Activated CD4-positive, alpha-beta T cell treated with anti-CD3 and anti-CD28 coated beads, Interleukin-2, amount 50 U/mL, for 4 hours (primary cell): Measurements from ENCODE around the gene RHOBTB1.
"Not testable (repeated sequence)": the region's sequence is repeated elsewhere in the genome, so short reads cannot be mapped to it uniquely, and the experiment has no call there.

Experiments used
- DNase-seq, 2 experiments: peaks; one replicate each; pipeline ENCODE4 v3.0.0-alpha.2; 2020

Gene RHOBTB1

DNA sequence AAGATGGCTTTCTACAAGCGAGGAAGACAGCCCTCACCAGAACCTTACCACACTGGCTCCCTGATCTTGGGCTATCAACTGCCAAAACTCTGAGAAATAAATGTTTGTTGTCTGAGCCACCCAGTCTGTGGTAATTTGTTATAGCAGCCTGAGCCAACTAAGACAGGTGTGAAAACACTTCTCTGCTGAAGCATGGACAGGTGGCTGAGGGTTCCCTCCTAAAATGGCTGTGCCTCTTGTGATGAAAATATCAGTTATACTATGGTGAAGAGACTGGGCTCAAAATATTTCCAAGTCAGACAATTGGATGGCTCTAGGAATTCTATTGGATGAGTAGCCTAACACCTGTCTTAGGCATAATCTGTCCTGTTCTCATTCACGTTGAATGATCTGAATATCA lies 87.6 kb downstream of the RHOBTB1 start:
- DNase-seq, result no peak

DNA sequence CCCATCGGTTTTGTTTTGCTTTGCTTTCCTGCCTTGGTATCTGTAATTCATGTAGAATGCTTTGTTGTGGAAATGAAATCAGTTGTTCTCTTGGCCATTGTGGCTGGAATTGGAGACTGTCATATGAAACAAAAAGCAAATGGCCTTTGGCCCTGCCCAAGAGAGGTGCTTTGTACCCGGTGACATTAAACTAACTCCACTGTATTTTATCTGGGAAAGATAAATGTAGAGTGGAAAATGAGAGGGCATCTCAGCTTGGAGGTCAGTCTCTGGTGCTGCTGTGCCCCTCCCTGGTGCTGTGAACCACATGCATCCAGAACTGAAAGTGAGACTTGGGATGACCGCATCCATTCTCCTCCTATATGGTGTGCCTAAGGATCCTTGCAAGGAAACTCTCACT lies 90.3 kb downstream of the RHOBTB1 start:
- DNase-seq, result no peak

DNA sequence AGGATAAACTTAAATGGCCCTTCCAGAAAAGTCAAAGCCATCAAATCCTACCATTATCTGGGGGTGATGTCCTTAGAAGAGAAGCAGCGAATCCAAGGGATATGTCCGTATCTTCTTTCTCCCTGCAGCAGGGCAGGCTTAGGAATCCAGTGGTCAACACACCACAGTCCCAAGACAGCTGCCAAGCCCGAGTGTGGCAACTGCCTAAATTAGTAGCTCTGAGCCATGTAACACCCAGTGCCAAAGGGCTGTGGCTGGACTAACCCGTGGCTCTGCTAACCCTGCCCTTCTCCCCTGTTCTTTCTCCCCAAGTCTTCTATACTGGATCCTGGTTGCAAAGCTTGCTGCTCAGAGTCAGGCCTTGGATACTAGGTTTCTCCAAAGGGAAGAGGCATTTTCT lies 90.9 kb downstream of the RHOBTB1 start:
- DNase-seq, result no peak

DNA sequence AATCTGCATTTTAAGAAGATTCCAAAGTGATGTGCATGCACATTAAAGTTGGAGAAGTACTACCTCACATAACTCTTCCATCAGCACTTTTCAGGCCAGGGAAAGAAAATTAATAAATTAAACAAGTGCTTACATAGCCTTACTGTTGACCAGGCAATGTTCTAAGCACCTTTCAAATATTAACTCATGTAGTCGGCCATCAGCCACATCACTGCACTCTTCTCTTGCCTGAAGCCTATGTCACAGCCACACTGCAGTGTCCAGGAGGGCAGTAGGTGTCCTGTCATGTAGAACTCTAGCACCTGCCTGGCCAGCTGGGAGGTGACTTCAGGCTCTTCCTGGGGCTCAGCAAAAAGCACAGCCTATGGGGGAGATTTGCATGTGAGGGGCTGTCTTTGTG lies 94.2 kb downstream of the RHOBTB1 start:
- DNase-seq, result no peak

DNA sequence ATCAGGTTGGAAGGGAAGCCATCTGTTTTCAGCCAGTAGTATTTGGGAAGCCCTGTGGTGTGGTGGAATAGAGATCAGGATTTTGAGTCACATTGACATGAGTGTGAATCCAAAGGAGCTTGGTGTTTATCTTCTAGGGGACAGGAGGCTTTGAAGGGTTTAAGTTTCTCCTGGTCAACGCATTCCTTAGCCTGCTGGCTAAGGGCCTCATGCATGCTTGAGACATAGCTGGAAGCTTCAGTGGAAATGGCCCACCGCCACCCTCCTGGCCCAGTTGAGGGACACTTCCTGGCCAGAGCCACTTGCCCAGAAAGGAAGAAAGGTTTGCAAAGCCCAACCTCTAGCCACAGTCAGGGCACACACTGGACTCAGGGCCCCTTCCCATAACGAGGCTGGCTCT lies 94.8 kb downstream of the RHOBTB1 start:
- no peak for DNase-seq

DNA sequence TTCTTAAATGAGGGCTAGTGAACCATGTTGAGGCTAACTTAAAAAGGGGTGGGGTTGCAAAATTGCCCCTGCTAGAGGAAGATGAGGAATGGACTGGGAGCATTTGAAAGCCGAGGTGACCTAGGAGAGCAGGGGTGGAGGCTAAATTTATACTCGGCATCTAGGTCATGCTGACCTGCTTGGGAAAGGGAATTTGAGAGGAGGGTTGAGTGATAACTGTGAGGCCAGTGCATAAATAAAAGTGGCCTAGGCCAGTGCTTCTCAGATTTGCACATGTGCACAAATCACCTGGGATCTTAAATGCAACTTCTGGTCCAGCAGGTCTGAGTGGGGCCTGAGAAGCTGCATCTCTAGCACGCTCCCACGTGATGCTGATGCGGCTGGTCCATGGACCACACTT lies 95.3 kb downstream of the RHOBTB1 start:
- no peak for DNase-seq

DNA sequence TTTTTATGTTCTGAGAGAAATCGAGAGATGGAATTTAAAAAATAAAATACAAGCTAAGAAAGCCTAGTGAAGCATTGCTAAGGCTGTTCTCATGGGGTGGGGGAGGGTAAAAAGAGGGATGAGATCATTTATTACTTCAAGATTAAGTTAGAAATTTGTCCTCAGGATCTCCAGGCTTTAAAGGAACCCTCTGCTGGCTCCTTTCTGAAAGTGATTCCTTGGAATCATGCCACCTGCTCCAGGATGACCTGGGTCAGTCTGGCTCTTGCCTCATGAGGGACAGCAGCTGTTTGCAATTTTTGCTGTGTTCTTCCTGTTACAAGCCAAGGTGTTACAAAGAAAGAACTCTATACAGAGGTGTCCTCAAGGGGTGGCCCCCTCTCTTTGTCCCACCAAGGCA lies 95.9 kb downstream of the RHOBTB1 start:
- DNase-seq, result no peak

DNA sequence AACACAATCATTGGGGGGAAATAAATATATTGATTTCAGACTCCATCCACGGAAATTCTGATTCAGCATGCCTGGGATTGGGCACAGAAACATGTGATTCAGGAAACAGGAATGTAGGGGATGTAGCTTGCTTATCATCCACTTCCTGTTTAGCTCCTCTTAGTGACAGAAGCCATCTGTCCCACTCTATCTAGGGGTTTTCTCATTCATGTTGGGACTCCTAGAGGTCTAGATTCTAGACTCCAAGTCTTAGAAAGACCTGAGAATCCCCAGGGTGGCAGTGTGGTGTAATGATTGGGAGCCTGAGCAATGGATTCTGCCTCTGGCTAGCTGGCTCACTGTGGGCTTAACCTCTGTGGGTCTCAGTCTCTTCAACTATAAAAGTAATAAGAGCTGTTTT lies 97.8 kb downstream of the RHOBTB1 start:
- DNase-seq, result no peak

DNA sequence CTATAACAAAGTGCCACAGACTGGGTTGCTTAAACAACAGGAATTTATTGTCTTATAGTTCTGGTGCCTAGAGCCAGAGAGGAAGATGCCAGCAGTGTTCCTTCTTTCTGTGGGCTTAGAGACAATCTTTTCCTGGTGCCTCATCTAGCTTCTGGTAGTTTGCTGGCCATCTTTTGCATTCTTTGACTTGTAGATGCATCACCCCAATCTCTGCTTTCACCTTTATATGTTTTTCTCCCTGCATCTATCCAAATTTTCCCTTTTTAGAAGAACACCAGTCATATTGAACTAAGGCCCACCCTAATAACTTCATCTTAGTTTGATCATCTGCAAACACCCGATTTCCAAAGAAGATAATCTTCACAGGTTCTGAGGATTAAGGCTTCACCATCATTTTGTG lies 98.9 kb downstream of the RHOBTB1 start:
- DNase-seq, result no peak

DNA sequence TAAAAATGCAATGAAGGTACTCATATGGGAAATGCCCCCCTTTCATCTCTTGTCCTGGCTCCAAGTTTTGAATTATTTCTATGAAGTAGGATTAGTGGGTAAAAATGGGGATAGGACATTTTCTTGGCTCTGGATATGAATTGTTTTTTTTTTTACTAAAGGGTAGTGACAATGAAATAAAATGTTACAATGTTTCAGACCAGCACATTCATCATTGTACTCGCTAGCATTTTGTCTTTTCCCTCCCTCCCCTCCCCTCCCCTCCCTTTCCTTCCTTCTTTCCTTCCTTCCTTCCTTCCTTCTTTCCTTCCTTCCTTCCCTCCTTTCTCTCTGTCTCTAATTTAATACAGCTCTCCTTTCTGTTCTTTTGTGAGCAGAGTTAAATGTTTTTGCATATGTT lies 101.3 kb downstream of the RHOBTB1 start:
- no peak for DNase-seq

DNA sequence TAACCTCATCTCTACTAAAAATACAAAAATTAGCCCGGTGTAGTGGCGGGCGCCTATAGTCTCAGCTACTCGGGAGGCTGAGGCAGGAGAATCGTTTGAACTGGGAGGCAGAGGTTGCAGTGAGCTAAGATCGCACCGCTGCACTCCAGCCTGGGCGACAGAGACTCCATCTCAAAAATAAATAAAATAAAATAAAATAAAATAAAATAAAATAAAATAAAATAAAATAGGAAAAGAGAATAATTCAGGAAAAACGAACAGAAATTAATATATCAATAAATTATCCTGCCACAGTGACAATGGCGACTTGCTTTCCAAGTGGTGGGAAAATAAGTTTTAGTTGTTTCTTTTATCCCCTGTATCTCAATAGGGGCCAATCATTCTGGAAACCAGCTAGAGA lies 102.8 kb downstream of the RHOBTB1 start:
- not testable (repeated sequence) for DNase-seq

DNA sequence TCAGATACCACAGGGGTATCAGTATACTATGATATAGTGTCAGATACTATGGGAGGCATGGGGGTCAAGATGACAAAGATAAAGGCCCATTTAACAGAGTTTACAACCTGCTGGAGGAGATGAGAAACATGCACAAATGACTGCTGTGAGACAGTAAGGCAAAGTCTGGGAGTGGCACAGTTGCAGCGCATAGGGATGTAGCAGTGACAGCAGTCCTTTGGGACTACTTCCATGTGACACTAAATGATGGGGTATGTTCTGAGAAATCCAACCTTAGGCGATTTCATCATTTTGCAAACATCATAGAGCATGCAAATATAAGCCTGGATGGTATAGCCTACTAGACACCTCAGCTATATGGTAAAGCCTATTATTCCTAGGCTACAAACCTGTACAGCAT lies 108.9 kb downstream of the RHOBTB1 start:
- no peak for DNase-seq

DNA sequence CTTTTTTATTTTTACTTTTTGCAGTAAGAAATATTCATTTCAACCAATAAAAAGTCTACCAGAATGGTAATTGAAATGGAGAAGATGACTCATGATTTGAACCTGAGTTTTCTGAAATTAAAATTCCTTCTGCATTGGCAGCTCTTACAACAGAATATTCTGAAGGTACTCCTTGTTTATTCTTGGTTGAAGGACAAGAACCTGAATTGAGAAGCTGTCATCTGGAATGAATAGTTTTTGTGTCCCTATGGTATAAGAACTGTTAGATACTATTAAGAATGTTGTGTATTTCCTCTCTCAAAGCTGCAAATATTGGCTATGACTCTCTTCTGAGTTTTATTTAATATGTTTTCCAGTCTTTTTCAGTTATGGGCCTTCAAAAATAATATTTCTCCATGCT lies 109.6 kb downstream of the RHOBTB1 start:
- DNase-seq, result no peak

DNA sequence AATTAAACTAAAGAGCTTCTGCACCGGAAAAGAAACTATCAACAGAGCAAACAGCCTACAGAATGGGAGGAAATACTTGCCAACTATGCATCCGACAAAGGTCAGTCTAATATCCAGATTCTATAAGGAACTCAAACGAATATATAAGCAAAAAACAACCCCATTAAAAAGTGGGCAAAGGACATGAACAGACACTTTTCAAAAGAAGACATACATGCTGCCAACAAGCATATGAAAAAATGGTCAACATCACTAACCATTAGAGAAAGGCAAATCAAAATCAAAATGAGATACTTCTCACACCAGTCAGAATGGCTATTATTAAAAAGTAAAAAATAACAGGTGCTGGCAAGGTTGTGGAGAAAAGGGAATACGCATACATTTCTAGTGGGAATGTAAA lies 111.8 kb downstream of the RHOBTB1 start:
- not testable (repeated sequence) for DNase-seq

DNA sequence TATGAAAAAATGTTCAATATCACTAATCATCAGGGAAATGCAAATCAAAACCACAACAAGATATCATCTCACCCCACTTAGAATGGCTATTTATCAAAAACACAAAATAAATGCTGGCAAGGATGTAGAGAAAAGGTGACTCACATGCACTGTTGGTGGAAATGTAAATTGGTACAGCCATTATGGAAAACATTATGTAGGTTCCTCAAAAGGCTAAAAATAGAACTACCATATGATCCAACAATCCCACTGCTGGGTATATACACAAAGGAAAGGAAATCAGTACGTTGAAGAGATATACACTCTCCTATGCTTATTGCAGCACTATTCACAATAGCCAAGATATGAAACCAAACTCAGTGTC lies 115.5 kb downstream of the RHOBTB1 start:
- DNase-seq, result no peak

DNA sequence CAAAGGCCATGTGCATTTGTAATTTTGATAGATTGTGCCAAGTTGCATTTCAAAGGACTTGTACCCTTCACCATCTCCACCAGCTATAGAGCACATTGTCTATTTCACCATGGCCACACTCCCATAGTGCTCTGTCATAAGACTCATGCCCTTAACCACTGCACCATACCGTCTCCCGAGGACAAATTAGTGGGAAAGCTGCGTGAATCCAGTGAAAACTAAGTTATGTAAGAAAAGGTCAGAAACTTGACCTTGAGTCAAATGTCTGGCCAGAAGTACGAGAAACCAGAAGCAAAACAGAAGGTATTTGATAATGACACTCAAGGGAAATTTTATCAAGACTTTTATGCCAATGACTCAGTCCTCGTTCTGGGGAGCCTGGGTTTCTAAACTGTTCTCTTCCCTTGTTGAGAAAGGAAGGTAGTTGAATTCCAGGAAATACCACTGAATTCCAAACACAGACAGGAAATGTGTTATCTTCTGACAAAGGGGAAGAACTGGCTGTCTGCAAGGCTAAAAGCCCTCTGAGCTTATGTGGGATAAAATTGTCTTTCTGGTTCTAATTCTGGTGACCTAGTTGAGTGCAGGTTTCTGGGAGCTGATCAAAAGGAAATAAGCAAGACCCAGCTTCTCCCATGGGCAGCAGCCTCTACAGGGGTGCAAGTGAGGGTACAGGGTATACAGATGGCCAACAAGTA lies 116.0 kb downstream of the RHOBTB1 start:
- no peak for DNase-seq

DNA sequence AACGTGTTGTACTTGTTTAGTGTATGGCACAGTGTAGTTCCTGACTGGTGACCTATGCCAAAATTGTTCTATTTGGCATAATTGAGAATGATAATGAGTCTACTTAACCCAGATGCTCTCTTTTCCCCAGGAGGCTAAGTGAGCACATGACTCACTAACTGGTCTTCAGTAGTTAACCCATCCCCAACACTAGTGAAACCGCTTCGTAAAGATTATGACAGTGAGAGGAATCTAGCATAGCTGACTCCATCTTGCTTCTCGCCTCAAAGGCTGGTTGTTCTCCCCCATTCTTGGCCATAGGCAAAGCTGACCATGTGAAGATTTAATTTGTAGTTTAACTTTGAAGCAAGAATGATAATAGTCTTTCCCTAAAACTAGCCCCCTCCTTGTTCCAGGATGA lies 118.5 kb downstream of the RHOBTB1 start:
- no peak for DNase-seq

DNA sequence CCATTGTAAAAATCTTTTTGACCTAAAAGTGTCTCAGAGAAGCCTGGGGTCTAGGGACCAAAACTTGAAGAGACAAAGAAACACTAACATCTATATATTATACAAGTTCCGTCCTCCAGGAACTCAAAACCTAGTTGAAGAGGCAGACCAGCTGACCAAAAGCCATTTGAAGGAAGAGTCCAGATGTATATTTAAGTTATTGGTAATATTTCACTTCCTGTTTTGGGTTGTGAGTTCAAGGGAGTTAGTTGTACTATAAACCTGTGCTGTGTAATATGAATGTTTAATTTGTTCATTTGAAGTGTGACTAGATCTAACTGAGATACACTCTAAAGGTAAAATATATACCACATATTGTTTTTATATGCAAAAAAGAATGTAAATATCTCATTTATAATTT lies 120.7 kb downstream of the RHOBTB1 start:
- no peak for DNase-seq

DNA sequence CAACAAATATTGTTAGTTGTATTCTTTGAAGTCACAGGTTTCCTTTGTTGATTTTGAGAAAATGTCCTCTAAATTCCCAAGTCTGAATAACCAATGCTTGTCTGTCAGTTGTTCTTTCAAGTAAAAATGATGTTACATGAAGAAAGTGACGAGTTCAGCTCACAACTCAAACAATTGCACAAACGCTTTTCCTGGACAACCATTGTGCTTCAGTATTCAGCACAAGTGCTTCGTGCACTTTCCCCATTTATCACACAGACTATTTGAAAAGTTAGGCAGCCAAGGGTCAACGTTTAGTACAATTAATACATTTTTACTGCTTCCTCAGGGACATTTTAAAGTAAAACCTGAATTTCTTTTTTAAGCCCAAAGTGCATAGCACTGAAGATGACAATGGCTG lies 121.2 kb downstream of the RHOBTB1 start:
- DNase-seq, result no peak

DNA sequence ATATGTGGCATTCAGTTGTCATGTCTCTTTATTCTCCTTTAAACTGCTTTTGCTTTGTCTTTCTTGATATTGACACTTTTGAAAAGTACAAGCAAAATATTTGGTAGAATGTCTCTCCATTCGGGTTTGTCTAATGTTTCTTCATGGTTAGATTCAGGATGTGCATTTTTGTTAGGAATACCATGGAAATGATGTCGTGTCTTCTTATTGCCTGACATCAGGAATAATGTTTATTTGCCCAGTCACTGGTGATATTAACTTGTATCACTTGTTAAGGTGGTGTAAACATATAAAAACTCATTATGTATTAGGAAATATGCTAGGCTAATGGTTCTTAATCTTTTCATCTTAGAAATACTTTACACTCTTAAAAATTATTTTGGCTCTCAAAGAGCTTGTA lies 122.3 kb downstream of the RHOBTB1 start:
- DNase-seq, result no peak

DNA sequence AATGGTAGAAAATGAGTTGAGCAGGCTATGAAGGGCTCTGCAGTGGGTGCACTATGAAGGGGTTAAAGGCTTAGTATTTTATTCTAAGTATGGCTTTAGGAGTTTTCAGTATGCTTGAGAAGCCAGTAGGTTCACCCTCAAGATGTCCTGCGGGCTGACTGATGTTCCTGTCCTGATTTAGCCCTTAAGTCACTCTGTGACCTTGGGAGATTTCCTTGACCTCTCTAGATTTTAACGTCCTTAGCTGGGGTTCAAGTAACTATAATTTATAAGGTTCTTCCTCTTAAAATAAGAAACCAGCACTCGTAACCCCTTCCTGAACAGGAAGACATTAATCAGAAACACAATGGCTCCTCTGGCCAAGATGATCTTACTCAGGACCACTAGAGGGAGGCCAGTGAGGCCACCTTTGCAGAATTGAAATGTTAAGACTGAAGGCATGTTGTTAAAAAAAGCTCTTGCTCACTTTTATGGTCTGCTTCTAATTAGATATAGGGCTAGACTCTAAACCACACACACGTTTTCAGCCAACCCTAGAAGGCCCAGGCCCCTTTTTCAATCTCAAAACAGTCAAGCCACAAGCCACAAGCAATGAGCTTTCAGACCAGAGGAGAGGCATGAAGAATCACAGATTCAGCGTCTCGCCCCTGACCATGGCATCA lies 123.8 kb downstream of the RHOBTB1 start:
- DNase-seq, result no peak
